ENCODE results near the gene HIGD1B. TPM values are rescaled to one million over a fixed set of nuclear protein-coding genes. Genes with fewer than 3 reads are reported as not detected.

Gene HIGD1B
- polyA plus RNA-seq, 3 donors, result 0.61 to 1.3 (median 1.1) TPM

Other genes starting within 250 kb of the HIGD1B start
- gene MEIOC, start 191.4 kb upstream of the HIGD1B start, polyA plus RNA-seq (ENCODE audit: insufficient read length in 3 of 3), result 1 to 10 TPM; 1.5 to 2.1 (median 2.0) TPM
- 10 to 100 TPM; 34.3 to 37.8 (median 35.6) TPM for gene CCDC43, start 158.1 kb upstream of the HIGD1B start, polyA plus RNA-seq (ENCODE audit: insufficient read length in 3 of 3)
- 10 to 100 TPM; 10.8 to 17.3 (median 14.1) TPM for gene DBF4B, start 139.2 kb upstream of the HIGD1B start, polyA plus RNA-seq (ENCODE audit: insufficient read length in 3 of 3)
- gene ADAM11, start 88.9 kb upstream of the HIGD1B start, polyA plus RNA-seq (ENCODE audit: insufficient read length in 3 of 3), result 1 to 10 TPM; 1.9 to 3.2 (median 2.9) TPM
- 10 to 100 TPM; 21.0 to 29.1 (median 28.4) TPM for gene GJC1, start 17.6 kb upstream of the HIGD1B start, polyA plus RNA-seq (ENCODE audit: insufficient read length in 3 of 3)
- gene EFTUD2, start 51.6 kb downstream of the HIGD1B start, polyA plus RNA-seq (ENCODE audit: insufficient read length in 3 of 3), result 100 to 1,000 TPM in 2 of 3 donors, 10 to 100 TPM in 1; 94.0 to 129 (median 113) TPM
- gene GFAP, start 67.6 kb downstream of the HIGD1B start, polyA plus RNA-seq (ENCODE audit: insufficient read length in 3 of 3), result 1 to 10 TPM in 1 of 3 donors, under 1 TPM in 2; 0.35 to 3.6 (median 0.81) TPM
- 10 to 100 TPM; 12.0 to 16.9 (median 15.8) TPM for gene KIF18B, start 99.9 kb downstream of the HIGD1B start, polyA plus RNA-seq (ENCODE audit: insufficient read length in 3 of 3)
- 1 to 10 TPM; 1.7 to 3.6 (median 3.2) TPM for gene C1QL1, start 120.4 kb downstream of the HIGD1B start, polyA plus RNA-seq (ENCODE audit: insufficient read length in 3 of 3)
- 10 to 100 TPM; 47.9 to 56.6 (median 54.1) TPM for gene DCAKD, start 203.7 kb downstream of the HIGD1B start, polyA plus RNA-seq (ENCODE audit: insufficient read length in 3 of 3)
- gene NMT1, start 213.4 kb downstream of the HIGD1B start, polyA plus RNA-seq (ENCODE audit: insufficient read length in 3 of 3), result 10 to 100 TPM; 67.7 to 82.3 (median 70.9) TPM